ENCODE measurements around the gene ZFP82. TPM values are rescaled to one million over a fixed set of nuclear protein-coding genes. Genes with fewer than 3 reads are reported as not detected.

The ZFP82 gene
- total and polyA plus RNA-seq, 10 donors: 3.2 to 12.7 (median 7.0) TPM

GRCh38 chr19:36409841-36410240, 8.6 kb downstream of the ZFP82 start:
- intact Hi-C loops (cut with DNase I; ENCODE audit: low total_unique reads): no loop called here
- Histone ChIP-seq H3K4me1 (no peaks in the 10 kb centered on the region), H3K4me3 (no peak overlapping the region), H3K27me3 (replicated peaks in 1 of 7) (no peaks in the 10 kb centered on the region), H3K36me3 (peaks cover 11 to 88% (median 49%) of the 10 kb centered on the region in 6 donors), H3K9me3 (peaks cover 0 to 91% (median 72%) of the 10 kb centered on the region in 8 donors), H3K27ac (no peak overlapping the region)
- TF ChIP-seq POLR2AphosphoS5 (IDR thresholded peaks at IDR 0.05) (no peak), POLR2A (IDR thresholded peaks at IDR 0.05) (no peak), CTCF (IDR thresholded peaks at IDR 0.05 in 8 of 11, conservative IDR thresholded peaks at IDR 0.05 in 3 of 11) (no peak)
- DNase-seq: no peak
- WGBS, 5 donors: 89 to 97% (median 93%) methylated on average over 5 of the region's 5 CpGs

- Histone ChIP-seq H3K36me3 (peaks cover 15 to 97% (median 63%) of the 10 kb centered on the region in 6 donors), H3K27me3 (replicated peaks in 1 of 7) (no peaks in the 10 kb centered on the region), H3K9me3 (peaks cover 0 to 90% (median 66%) of the 10 kb centered on the region in 8 donors), H3K4me1 (no peaks in the 10 kb centered on the region), H3K27ac (no peak overlapping the region), H3K4me3 (no peak overlapping the region)
- intact Hi-C loops (cut with DNase I; ENCODE audit: low total_unique reads): no loop called here
- WGBS, 5 donors: 94 to 95% (median 94%) methylated on average over 3 of the region's 3 CpGs
- TF ChIP-seq POLR2AphosphoS5 (IDR thresholded peaks at IDR 0.05): no peak
- no peak for TF ChIP-seq CTCF (IDR thresholded peaks at IDR 0.05 in 8 of 11, conservative IDR thresholded peaks at IDR 0.05 in 3 of 11)
- no peak for DNase-seq
These were observed 10.3 kb downstream of the ZFP82 start for GRCh38 chr19:36408101-36408500.

- WGBS, 5 donors: 95 to 100% (median 98%) methylated on average over 3 of the region's 3 CpGs
- H3K9me3 ChIP-seq: peaks cover 0 to 90% (median 73%) of the 10 kb centered on the region in 8 donors
- H3K27me3 ChIP-seq (replicated peaks in 1 of 7): no peaks in the 10 kb centered on the region
- no peak overlapping the region for H3K27ac ChIP-seq
- intact Hi-C loops (cut with DNase I; ENCODE audit: low total_unique reads): no loop called here
- peaks cover 0 to 10% (median 0%) of the 10 kb centered on the region in 6 donors for H3K4me1 ChIP-seq
- DNase-seq: no peak
- H3K36me3 ChIP-seq: peaks cover 15 to 100% (median 86%) of the 10 kb centered on the region in 6 donors
- TF ChIP-seq POLR2AphosphoS5 (IDR thresholded peaks at IDR 0.05) (no peak), CTCF (IDR thresholded peaks at IDR 0.05 in 8 of 11, conservative IDR thresholded peaks at IDR 0.05 in 3 of 11) (no peak), POLR2A (IDR thresholded peaks at IDR 0.05) (no peak)
- H3K4me3 ChIP-seq: no peak overlapping the region
These were observed 13.9 kb downstream of the ZFP82 start for GRCh38 chr19:36404498-36404897.

GRCh38 chr19:36401475-36401874, 17.0 kb downstream of the ZFP82 start:
- peaks cover 0 to 95% (median 84%) of the 10 kb centered on the region in 8 donors for H3K9me3 ChIP-seq
- peak overlapping the region in 4 of 8 donors; percentile 37 to 53 (median 45) for H3K27ac ChIP-seq
- DNase-seq: no peak
- no peak for TF ChIP-seq POLR2A (IDR thresholded peaks at IDR 0.05)
- no peak for TF ChIP-seq CTCF (IDR thresholded peaks at IDR 0.05 in 8 of 11, conservative IDR thresholded peaks at IDR 0.05 in 3 of 11)
- WGBS, 5 donors: 68 to 78% (median 73%) methylated on average over 7 of the region's 7 CpGs
- peak overlapping the region in 1 of 8 donors; percentile 0 for H3K4me3 ChIP-seq
- peaks cover 0 to 10% (median 0%) of the 10 kb centered on the region in 6 donors for H3K4me1 ChIP-seq
- no peaks in the 10 kb centered on the region for H3K27me3 ChIP-seq (replicated peaks in 1 of 7)
- intact Hi-C loops (cut with DNase I; ENCODE audit: low total_unique reads): no loop called here
- H3K36me3 ChIP-seq: peaks cover 10 to 100% (median 88%) of the 10 kb centered on the region in 6 donors

Measured in spleen (tissue), 11 donors.